Adrenal gland (tissue), 5 donors: ENCODE data around the gene TGM4.

Experiments used
- POLR2A ChIP-seq, 2 donors: fragments of 450-650 bp; IDR thresholded peaks; one replicate each; pipeline ENCODE4 v1.6.1; 2017; ENCODE audit warnings: antibody characterized with exemption in 2 of 2, mild to moderate bottlenecking in 2 of 2, moderate library complexity in 1 of 2
- TF ChIP-seq, protein P1 (sequence below), 6 experiments: fragments of 450-650 bp in 4 of 6; fragments of 200-600 bp in 2 of 6; sonication (generic) in 1 of 6; IDR thresholded peaks; 1 replicate in 5 of 6; 2 replicates in 1 of 6; pipeline versions ENCODE4 v1.5.1 to v1.8.0; 2016 to 2021; ENCODE audit warnings: antibody characterized with exemption in 6 of 6, mild to moderate bottlenecking in 2 of 6, moderate library complexity in 1 of 6
- donor health status: DM: no; HTN: no; CAD: no.

DNA sequence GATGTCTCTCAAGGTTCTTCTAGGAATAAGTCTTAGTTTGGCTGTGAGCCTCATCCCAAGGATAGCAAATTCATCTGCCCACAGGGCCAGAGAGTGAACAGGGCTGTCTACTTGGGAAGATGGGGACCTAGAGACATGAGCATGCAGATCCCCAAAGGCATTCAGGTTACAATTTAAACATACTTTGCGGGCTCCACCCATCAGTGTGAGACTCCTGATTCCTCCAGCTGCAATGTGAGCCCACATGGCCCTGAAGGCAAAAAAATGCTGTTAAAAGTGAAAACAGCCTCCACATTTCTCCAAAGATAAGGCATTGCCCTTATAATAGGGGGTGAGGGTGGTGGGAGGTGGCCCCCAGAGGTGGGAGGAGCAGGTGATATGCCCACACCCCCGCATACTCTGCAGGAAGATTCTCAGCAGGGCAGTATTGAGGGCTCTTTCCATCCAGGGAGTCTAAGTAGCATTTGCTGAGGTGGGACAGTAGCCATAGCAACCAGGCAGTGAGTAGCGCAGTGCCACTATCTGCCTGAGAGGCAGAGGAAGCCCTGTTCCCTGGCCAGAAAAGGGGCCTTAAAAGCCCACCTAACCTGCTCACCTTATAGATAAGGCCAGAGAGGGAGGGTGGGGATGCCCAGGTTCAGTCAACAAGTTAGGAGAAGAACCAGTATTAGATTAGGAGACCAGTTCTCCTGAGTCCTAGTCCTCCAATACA lies 31.2 kb downstream of the TGM4 start:
- TF ChIP-seq, protein P1, sequence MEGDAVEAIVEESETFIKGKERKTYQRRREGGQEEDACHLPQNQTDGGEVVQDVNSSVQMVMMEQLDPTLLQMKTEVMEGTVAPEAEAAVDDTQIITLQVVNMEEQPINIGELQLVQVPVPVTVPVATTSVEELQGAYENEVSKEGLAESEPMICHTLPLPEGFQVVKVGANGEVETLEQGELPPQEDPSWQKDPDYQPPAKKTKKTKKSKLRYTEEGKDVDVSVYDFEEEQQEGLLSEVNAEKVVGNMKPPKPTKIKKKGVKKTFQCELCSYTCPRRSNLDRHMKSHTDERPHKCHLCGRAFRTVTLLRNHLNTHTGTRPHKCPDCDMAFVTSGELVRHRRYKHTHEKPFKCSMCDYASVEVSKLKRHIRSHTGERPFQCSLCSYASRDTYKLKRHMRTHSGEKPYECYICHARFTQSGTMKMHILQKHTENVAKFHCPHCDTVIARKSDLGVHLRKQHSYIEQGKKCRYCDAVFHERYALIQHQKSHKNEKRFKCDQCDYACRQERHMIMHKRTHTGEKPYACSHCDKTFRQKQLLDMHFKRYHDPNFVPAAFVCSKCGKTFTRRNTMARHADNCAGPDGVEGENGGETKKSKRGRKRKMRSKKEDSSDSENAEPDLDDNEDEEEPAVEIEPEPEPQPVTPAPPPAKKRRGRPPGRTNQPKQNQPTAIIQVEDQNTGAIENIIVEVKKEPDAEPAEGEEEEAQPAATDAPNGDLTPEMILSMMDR (IDR thresholded peaks at IDR 0.05): no peak
- no peak for TF ChIP-seq POLR2A (IDR thresholded peaks at IDR 0.05)
